ENCODE results near the gene ANKIB1.

- TF ChIP-seq EZH2 (IDR thresholded peaks at IDR 0.05; ENCODE audit: borderline replicate concordance, low read depth, low read length, poor library complexity, severe bottlenecking): no peak
- TF ChIP-seq CTCF (conservative IDR thresholded peaks at IDR 0.05; ENCODE audit: low read depth, low read length): no peak
These were observed 123.0 kb downstream of the ANKIB1 start for GRCh38 chr7:92368741-92369140.

All from A673 (cell line).